Testis (tissue), 2 donors: ENCODE data around the gene ULK3.

Experiments used
- CTCF ChIP-seq, 3 experiments: fragments of 450-650 bp in 2 of 3; fragments of 200-600 bp in 1 of 3; sonication (generic) in 1 of 3; IDR thresholded peaks; one replicate each; pipeline ENCODE4 v1.5.1; 2016 to 2019; ENCODE audit warnings: antibody characterized with exemption in 3 of 3, mild to moderate bottlenecking in 2 of 3, moderate library complexity in 1 of 3
- POLR2A ChIP-seq: fragments of 450-650 bp; IDR thresholded peaks from one replicate; pipeline ENCODE4 v1.6.1; 2017; ENCODE audit warnings: antibody characterized with exemption, mild to moderate bottlenecking, moderate library complexity

DNA sequence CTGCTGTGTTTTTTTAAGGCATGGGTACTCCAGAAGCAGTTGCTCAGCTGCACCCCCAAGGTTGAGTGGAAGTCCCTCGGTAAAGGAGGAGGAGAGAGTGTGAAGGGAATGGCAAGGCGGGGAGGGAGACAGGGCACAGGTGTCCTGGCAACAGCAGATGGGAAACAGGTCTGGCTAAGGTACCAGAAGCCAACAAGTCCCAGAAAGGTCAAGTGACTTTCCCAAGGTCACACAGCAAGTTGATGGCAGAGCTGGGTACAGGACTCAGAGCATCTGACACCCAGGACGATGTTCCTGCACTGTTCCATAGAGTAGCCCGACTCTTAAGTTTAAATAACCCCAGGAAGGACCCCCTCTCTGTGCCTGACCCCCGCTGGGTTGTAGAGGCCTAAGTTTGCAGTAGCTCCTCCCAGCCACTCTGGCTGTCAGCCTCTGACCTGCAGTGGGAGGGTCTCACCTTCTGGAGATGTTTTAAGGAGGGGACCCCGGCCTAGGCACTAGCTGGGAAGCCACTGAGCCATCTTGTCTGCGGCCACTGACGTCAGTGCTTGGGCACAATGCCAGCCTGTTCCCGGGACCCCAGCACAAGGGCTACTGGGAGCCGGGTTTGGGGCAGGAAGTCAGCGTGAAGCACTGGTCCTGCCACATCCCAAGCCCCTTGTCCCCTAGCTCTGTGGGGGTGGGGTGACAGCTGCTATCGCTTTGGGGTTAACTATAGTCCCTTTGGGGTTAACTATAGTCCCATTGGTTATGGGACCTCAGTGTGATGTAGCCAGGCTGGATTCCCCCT, 50.5 kb downstream of the ULK3 start:
- no peak for TF ChIP-seq POLR2A
- TF ChIP-seq CTCF (IDR thresholded peaks at IDR 0.05), result no peak
